GM19043 (cell line): ENCODE measurements around the gene SLC25A25.

Source experiments
- ATAC-seq: cut with Tn5 transposase; IDR thresholded peaks from one replicate; pipeline ENCODE4 v1.9.1; 2021; ENCODE audit warnings: low read depth; ENCODE audit not compliant: unreplicated experiment

Gene SLC25A25

GRCh38 chr9:128143525-128144238 lies 75.7 kb downstream of the SLC25A25 start:
- ATAC-seq: no peak

DNA sequence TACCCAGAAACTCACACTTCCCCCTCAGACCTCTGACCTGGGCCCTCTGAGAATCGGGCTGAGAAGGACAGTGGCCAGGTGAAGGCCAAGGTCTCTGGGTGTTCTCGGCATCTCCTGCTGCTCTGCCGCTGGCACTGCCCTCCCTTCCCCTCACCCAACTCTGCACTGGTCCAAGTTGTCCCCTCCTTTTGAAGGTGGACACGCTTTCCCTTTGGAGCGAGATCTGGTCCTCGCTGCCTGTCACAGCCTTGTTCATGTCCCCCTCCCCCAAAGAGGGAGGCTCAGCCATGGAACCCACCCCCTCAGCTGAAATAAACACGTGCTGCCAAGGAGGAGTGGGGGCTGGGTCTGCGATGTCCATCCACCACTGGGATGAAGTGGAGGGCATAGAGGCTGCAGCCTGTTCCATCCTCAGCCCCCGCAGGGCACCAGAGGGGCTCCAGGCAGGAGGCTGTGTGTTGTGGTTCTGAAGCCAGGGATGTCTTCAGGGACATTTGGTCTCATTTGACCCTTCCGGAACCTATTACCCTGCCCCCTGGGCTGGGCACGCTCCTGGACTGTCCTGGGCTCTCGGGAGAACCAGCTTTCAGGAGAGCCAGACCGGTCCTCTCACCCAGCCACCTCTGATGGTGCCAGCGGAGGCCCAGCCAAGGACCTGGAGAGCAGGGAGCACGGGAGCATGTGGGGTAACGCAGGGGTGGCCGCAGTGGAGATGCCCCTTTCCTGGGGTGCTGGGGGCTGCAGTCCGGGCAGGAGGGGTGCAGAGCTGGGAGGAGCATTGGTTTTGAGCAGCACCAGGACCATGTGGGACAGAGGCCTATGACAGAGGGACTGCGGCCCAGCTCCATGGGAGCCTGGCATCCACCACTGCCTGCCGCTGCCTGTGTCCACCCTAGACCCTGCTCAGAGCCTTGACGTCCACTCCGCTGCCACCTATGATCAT lies 76.5 kb downstream of the SLC25A25 start:
- no peak for ATAC-seq

GRCh38 chr9:128145536-128145935 lies 77.5 kb downstream of the SLC25A25 start:
- ATAC-seq: no peak

DNA sequence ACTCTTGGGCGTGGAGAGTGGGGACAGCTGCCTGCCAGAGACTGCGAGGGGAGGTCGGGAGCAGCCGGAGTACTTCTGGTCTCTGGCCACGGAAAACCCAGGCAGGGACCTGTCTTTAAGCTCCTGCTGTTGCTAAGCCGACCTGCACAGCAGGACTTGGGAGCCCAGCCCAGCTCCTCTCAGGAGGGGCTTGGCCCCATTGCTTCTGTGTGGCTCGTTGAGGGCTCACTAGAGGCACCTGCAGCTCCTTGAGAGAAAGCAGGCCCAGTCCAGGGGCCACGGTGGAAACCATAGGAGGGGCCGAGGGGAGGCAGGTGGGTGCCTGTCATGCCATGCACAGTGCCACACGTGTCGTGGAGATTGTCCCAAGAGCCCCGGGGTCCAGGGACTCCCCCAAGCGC lies 77.9 kb downstream of the SLC25A25 start:
- no peak for ATAC-seq

DNA sequence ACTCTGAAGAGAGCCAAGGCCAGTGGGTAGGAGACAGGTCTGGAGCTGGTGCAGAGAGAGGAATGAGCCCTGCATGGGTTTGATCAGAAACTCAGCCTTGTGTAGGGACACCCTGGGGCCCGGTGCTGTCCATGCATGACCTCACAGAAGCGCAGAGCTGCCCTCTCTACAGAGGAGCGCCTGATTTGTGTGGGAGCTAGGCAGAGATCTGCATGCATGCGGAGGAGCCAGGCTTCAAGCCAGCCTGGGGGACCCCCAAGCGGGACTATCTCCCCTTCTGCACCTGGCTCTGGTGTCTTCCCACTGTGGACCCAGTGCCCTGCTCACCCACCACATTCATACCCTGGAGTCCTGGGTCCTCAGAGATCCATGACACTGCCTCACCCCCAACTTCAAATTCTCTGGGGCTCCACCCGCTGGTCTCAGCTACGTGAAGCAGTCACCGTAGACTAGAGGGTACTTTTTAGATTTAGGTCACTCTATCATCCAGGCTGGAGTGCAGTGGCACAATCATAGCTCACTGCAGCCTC lies 78.6 kb downstream of the SLC25A25 start:
- ATAC-seq: no peak

DNA sequence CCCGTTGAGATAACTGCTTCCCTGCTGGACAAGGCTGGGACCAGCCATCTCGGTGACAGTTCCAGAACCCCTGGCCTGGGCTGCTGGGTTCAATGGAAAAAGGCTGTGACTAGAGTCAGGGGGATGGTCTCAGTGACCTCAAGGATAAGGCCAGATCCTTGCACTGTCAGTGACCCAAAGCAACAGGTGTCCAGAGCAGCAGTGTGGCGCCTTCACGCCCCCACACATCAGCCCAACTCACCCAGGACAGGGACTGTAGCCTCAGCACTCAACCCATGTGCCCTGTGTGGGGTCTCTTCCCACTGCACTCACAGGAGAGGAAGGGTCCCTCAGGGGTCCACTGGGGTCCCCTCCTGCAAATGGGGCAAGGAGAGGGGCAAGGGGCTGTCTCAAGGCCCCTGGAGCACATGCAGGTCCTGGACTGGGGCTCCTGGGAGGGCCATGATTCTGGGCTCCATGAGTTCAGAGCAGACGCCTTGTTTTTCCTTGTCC lies 80.5 kb downstream of the SLC25A25 start:
- ATAC-seq: no peak

GRCh38 chr9:128149001-128149701 lies 81.1 kb downstream of the SLC25A25 start, which contains the start of gene LCN2:
LCN2 (plus strand) TSS chr9:128149453; CDS start chr9:128149526, 73 bp downstream.
- ATAC-seq: no peak

DNA sequence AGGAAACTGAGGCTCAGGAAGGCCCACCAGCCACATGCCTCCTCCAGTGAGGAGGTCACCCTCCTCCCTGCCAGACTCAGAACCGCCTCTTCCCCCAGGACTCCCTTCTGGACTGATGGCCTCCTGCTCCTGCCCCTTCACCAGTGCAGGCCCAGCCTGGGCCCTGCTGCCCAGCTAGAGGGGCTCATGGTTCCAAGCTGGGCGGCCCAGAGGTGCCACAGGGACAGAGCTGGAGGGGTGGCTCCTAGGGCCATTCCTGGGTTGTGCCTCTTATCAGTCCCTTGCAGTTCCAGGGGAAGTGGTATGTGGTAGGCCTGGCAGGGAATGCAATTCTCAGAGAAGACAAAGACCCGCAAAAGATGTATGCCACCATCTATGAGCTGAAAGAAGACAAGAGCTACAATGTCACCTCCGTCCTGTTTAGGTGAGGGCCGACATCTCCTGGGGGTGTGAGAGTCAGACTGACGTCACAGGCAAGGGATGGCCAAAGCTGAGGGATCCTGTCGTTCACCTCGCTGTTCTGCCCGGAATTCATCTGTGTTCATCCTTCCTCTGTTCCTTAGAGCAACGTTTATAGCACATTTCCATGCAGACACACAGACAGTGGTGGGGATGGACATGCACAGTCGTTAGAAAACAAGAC lies 82.0 kb downstream of the SLC25A25 start:
- ATAC-seq: no peak

DNA sequence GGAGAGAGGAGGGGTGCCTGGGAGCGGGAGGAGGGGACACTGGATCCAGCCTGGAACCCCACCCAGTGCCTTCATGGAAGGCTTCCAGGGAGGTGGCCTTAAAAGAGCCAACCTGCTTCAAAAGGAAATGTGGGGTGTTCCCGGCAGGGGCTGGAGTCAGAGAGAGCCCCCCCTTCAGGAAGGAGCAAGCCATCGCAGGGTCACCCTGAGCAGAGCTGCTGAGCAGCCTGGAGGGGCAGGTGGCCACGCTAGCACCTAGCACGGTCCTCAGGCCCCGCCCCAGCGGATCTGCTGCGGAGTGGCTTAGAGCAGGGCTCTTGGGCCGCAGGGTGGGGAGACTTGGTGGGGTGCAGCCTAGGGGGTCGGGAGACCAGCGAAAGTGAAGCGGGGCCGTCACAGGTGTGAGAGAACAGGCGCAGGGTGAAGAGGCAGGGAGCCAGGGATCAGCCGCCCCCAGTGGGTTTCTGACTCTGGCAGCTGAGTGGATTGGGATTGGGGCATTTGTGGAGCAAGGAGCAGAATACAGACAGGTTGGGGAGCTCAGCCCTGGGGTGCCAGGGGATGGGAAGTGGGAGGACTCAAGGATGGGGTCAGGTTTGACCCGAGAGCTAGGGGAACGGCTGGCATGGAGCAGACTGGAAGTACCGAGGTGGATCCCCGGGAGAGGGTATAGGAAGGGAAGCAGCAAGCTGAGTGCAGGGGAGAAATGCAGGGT lies 82.7 kb downstream of the SLC25A25 start:
- no peak for ATAC-seq

- ATAC-seq: no peak
Observed at GRCh38 chr9:128151309-128152132, 83.5 kb downstream of the SLC25A25 start.

DNA sequence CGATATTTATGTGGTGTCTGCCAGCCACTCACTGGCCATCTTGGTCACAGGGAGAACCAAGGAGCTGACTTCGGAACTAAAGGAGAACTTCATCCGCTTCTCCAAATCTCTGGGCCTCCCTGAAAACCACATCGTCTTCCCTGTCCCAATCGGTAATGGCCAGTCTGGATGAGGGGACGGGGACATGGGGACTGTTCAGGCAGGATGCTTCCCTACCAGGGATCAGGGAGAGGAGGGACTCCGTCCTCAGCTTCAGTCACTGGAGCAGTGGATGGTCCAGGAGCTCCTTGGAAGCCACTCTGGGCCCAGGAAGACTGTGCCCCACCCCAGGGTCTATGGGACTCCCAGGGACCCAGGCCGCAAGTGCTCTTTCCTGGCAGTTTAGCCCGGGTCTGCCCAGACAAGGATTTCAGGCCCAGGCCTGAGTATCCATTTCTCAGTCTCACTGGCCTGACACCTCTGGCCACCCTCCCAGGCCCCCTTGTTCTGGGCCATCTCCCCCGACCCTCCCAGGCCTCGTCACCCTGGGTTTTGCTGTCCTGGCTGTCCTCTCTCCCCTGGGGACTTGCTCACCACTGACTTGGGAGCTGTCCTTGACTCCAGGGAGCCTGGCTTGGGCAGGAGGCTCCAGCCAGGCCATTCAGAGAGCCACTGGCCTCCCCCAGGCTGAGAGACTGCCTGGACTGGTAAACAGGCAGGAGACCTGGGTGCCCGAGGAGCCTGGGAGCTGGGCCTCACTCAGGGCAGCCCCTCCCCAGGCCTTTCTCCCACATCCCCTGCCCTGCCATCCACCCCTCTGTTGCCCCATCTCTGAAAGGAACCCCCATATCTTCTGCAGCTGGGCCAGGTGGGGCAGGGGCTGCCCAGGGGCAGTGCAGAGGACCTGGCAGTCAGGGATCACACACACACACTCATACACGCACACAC lies 84.4 kb downstream of the SLC25A25 start:
- no peak for ATAC-seq

GRCh38 chr9:128153060-128153946 lies 85.3 kb downstream of the SLC25A25 start:
- no peak for ATAC-seq

DNA sequence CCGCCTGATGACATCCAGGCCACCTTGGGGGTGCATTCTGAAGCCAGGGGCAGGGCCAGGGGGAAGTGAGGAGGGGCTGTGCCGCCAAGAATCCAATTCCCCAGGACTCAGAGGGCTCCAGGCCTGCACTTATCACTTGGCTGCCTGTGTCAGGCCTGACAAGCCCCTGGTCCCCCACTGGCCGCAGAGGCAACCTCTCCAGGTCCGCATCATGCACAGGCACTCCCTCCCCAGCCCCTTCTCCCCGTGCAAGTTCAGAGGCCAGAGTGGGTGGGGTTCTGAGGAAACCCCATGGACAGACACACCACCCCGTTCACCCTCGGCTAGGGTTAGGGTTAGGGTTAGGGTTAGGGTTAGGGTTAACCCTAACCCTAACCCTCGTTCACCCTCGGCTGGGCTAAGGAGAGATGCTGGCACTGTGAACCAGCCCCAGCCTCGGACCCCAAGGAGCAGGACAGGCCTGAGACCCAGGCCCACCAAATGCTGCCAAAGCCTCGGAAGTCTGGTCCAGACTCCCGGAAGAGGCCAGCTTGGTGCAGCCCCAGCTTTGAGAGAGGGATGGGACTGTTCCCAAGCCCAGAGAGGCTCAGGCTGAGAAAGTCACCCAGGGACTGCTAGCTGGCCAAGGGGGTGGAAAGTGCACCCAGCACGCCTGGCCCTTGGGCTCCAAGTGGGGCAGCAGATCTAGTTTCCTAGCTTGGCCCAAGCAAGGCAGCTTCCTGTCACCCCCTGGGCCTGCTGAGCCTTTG lies 86.1 kb downstream of the SLC25A25 start:
- ATAC-seq: no peak

DNA sequence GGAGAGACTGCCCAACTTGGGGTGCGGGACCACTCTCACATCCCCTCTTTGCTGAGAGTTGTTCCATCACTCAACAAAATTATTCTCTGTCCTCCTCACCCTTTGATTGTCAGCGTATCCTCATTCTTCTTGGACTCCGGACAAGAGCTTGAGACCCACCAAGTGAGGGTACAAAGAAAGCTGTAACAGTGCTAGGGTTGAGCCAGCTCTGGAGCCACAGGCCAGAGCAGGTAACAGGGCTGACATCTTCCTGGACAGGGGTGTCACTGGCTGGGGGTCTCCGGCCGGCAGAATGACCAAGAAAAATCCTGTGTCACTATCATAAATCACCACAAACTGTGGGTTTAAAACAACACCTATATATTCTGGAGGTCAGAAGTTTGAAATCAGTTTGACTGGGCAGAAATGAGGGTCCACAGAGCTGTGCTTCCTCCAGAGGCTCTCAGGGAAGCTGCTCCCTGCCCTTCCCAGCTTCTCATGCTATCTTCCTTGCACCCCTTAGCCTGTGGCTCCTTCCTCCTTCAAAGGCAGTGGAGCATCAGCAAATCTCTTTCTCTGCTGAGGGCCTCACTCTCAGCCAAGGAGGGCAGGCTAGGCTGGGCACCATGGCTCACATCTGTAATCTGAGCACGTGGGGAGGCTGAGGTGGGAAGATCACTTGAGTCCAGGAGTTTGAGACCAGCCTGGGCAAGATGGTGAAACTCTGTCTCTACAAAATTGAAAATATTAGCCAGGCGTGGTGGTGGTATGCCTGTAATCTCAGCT lies 87.9 kb downstream of the SLC25A25 start:
- ATAC-seq: no peak
